Activated CD4-positive, CD25-positive, alpha-beta regulatory T cell treated with anti-CD3 and anti-CD28 coated beads, Interleukin-2, amount 50 U/mL, for 16 hours (primary cell): Measurements from ENCODE around the gene FAM83G.
"Not testable (repeated sequence)": the region's sequence is repeated elsewhere in the genome, so short reads cannot be mapped to it uniquely, and the experiment has no call there.

Experiments
- DNase-seq: peaks from one replicate; pipeline ENCODE4 v3.0.0-alpha.2; 2020; ENCODE audit warnings: low read depth, low spot score

The FAM83G gene

DNA sequence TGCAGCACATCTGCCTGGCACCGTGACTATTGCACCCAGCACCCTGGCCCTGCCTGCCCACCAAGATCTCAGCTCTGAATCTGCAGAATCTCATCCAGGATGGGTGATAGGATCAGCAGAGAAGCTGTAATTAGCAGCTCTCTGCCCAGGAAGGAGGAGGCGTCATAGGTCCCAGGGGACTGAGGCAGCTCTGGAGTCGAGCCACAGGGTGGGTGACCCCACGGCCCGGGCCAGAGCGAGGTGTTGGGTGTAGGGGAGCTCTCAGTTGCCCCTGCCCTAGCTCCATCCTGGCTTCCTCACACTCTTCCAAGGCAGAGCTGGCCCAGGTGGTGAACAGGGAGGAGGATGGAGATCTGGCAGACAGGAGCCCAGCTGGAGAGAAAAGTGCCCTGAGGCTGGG lies 18.2 kb upstream of the FAM83G start:
- no peak for DNase-seq

- no peak for DNase-seq
These were observed 17.6 kb upstream of the FAM83G start for GRCh38 chr17:19022128-19022527.

- DNase-seq, result no peak
These were observed 17.1 kb upstream of the FAM83G start for GRCh38 chr17:19021622-19022083.

GRCh38 chr17:19021011-19021621 lies 16.6 kb upstream of the FAM83G start:
- DNase-seq, result not testable (repeated sequence)

- no peak for DNase-seq
These were observed 15.5 kb upstream of the FAM83G start for GRCh38 chr17:19020016-19020415.

DNA sequence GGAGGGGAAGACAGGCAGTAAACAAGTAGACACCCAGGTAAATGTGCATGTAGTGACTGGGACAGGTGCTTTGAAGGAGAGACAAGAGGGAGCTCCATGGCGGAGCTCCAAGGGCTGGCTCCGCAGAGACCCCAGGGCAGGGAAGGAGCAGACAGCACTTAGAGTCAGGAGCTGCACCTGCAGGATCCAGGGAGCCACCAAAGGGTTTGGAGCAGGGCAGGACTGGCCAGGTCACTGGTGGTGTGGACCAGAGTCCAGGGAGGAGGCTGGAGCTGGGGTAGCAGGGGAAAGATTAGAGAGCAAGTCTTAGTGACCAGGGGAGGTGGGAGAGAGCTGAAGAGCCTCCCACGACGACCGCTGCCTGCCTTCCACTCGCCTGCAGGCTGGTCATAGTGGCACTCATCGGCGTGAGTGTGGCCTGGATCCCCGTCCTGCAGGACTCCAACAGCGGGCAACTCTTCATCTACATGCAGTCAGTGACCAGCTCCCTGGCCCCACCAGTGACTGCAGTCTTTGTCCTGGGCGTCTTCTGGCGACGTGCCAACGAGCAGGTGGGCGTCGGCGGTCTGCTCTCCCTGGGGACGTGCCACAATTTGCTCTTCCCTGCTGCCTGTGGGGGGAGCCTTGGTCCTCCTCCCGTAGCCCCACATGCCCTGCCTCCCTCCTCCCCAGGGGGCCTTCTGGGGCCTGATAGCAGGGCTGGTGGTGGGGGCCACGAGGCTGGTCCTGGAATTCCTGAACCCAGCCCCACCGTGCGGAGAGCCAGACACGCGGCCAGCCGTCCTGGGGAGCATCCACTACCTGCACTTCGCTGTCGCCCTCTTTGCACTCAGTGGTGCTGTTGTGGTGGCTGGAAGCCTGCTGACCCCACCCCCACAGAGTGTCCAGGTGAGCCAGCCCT lies 14.7 kb upstream of the FAM83G start:
- DNase-seq, result no peak

GRCh38 chr17:19018600-19018950 lies 14.0 kb upstream of the FAM83G start:
- no peak for DNase-seq

- no peak for DNase-seq
These were observed 13.4 kb upstream of the FAM83G start for GRCh38 chr17:19017804-19018599.

GRCh38 chr17:19017401-19017800 lies 12.8 kb upstream of the FAM83G start:
- DNase-seq, result no peak

DNA sequence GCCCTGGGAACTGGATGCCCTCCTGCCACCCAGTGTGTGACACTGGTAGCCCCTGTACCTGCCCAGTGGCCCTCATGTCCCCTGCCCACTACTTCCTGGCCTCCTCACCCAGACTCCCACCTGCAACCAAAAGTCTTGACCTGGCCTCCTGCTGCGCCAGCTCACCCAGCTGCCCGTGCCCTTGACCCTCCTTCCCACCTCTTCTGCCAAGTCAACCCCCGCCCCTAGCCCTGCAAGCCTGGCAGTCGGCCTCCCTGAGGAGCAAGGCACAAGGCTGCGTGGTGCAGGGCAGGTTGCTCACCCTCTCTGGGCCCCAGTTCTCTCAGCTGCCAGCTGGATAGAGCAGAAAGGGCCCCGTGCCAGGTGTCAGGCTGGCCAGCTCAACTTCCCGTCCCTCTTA lies 12.3 kb upstream of the FAM83G start:
- no peak for DNase-seq

GRCh38 chr17:19016297-19016696 lies 11.7 kb upstream of the FAM83G start:
- no peak for DNase-seq

- no peak for DNase-seq
These were observed 10.9 kb upstream of the FAM83G start for GRCh38 chr17:19015428-19015827.

GRCh38 chr17:19014628-19015215 lies 10.2 kb upstream of the FAM83G start:
- no peak for DNase-seq

DNA sequence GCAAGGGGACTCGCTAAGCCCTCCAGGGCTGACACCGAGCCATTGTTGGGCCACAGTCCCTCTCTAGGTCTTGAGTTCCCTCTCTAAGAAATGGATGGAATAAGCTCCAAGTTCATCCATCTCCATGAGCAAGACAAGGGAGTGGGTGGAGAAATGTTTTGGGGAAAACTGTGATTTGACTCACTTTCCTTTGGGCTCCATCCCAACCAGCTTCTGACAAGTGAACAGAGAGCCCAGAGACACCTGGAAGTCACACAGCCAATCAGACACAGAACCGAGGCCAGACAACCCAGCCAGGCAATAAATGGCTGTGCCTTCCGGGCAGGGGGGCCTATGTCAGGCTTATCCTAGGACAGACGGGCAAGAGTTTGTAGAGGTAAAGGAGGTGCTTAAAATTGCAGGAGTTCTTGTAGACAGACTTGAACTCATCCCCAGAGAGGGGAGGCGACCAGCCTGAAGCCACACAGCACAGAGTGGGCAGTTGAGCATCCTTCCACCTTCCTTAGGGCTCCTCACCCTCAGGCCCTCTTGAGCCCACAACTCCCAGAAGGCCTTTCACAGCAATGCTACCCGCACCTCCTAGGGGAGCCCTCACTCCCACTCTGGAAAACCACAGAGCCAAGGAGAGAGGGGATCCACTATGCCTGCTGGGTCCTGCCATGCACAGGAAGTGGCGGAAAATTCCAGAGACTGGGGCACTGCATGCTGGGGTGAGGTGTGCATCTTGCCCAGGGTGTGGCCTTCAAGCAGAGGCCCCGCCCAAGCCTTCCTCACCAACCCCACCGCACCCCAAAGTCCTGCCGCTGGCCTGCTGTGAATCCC lies 9.5 kb upstream of the FAM83G start:
- DNase-seq, result no peak

DNA sequence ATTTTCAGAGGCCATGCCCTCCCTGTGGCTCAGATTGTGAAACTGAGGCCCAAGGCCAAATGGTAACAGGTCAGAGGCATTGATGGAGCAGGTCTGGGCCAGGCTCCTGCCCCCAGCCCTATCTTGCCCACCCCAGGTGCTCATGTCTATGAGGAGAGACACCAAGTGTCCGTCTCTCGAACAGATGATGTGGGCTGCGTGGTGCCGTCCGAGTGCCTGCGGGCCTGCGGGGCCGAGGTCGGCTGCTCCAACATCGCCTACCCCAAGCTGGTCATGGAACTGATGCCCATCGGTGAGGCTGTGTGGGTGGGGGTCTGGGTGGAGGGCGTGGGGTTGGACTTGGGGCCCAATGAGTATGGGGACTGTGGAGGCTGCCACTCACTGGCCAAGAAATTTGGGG lies 8.7 kb upstream of the FAM83G start:
- no peak for DNase-seq

DNA sequence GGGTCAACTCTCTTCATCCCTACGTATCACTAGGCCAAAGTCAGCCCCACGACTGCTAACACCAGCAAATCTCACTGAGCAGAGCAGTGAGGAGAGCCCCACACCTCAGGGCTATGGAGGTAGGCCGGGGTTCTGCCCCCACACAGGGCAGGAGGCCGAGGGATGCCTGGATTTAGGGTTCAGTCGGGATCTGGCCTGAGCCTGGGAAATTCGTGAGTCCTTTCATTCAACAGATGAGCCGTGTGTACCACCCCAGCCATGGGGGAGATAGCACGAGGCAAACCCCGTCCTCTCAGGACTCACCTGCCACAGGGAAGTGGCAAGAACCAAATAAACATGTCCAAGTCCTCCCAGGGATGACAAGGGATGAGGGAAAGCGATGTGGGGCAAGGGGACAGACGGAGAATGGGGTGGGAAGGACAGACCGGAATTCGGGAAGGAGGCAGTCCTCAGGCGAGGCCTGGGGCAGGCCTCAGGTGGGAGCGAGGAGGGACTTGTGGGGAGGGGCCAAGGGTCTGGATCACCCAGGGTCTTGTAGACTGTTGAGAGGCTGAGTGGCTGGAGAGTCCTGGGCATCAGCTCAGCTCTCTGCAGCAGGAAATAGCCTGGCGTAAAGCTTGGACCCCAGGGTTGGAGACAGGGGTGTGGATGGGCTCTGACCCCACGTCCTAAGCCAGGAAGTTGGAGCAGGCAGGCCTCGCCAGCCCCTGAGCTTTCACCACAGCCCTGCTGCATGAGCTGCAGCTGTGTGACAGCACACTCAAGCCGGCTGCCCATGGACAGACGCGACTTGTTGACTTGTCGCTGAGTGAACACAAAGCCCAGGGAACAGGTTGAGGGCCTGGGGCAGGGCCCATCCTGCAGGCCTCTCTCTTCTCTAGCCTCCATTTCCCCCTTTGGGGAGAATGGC lies 7.9 kb upstream of the FAM83G start:
- no peak for DNase-seq

- DNase-seq, result no peak
These were observed 7.0 kb upstream of the FAM83G start for GRCh38 chr17:19011581-19011980.

DNA sequence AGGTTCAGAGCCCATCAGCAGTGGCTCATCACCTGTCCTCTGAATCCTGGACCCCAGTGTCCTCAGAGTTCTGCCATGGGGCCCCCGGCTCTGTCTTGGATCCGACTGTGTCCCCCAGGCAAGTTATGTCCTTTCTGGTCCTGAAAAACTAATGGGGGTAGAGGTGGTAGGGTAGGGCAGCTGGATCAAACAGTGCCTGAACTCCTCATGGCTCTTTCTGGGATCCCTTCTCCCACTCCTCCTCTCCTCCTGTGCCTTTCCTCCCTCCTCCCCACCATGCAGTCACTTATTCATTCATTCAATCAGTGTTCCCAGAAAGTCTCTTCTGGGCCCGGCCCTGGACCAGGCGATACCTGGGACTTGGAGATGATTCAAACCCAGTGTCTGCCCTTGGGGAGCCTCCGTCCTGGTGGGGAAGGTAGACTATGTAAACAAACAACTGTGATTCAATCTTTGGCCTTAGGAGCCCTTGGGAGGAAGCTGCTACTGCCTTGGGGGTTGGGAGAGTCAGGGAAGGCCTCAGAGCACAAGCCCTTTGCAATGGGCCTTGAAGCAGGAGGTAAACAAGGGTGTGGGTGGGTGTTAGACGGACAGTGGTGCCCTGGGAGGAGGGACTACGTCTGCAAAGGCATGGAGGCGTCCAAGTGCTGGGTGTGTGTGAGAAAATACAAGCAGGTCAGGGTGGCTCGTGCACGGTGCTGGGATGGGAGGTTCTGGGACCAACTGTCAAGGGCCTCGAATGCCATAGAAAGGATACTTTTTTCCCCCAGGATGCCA lies 6.4 kb upstream of the FAM83G start:
- DNase-seq, result no peak

GRCh38 chr17:19009970-19010369 lies 5.4 kb upstream of the FAM83G start:
- DNase-seq, result no peak
